GM12865 (cell line): ENCODE measurements around the gene CFAP58.
"Not testable (repeated sequence)": the region's sequence is repeated elsewhere in the genome, so short reads cannot be mapped to it uniquely, and the experiment has no call there.

ENCODE experiments used
- DNase-seq: peaks from one replicate; pipeline ENCODE4 v3.0.0; 2010; ENCODE audit warnings: low read depth
- H3K4me3 ChIP-seq: 2 replicates; pipeline ENCODE4 v1.5.1; 2011; ENCODE audit warnings: mild to moderate bottlenecking, low read depth, low read length, control low read depth
- CTCF ChIP-seq: IDR thresholded peaks from 2 replicates; pipeline ENCODE4 v1.5.1; 2011; ENCODE audit warnings: low read length, control low read depth, low read depth, inconsistent platforms; ENCODE audit not compliant: insufficient read depth; ENCODE audit errors: missing control alignments

CFAP58 gene

GRCh38 chr10:104457543-104457828 lies 103.9 kb downstream of the CFAP58 start:
- no peak overlapping the region for H3K4me3 ChIP-seq
- no peak for TF ChIP-seq CTCF
- no peak for DNase-seq

DNA sequence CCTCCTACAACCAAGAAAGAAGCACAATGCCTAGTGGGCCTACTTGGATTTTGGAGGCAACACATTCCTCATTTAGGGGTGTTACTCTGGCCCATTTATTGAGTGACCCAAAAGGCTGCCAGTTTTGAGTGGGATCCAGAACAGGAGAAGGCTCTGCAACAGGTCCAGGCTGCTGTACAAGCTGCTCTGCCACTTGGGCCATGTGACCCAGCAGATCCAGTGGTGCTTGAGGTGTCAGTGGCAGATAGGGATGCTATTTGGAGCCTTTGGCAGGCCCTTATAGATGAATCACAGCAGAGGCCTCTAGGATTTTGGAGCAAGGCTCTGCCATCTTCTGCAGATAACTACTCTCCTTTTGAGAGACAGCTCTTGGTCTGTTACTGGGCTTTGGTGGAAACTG lies 111.9 kb downstream of the CFAP58 start:
- DNase-seq, H3K4me3 ChIP-seq: not testable (repeated sequence)

- not testable (repeated sequence) for DNase-seq, H3K4me3 ChIP-seq
Measured at GRCh38 chr10:104468818-104469217, 115.2 kb downstream of the CFAP58 start.

DNA sequence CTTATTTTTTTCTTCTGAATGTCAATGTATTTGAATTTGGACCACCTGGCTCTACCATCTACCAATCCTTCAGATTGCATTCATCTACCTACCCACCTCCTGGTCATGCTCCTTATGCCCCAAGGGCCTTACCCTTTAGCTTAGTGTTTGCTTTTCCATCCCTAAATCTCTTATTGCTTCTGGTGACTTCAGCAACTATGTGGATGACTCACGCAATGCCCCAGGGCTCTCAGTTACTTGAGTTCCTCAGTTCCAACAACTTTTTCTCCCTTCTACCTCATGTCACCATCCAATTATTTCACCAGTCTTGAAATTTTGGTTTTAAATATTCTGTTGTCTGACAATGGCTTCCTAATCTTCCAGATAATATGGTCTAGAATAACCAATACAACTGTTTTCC lies 118.9 kb downstream of the CFAP58 start:
- DNase-seq, result no peak
- no peak overlapping the region for H3K4me3 ChIP-seq
- no peak for TF ChIP-seq CTCF

DNA sequence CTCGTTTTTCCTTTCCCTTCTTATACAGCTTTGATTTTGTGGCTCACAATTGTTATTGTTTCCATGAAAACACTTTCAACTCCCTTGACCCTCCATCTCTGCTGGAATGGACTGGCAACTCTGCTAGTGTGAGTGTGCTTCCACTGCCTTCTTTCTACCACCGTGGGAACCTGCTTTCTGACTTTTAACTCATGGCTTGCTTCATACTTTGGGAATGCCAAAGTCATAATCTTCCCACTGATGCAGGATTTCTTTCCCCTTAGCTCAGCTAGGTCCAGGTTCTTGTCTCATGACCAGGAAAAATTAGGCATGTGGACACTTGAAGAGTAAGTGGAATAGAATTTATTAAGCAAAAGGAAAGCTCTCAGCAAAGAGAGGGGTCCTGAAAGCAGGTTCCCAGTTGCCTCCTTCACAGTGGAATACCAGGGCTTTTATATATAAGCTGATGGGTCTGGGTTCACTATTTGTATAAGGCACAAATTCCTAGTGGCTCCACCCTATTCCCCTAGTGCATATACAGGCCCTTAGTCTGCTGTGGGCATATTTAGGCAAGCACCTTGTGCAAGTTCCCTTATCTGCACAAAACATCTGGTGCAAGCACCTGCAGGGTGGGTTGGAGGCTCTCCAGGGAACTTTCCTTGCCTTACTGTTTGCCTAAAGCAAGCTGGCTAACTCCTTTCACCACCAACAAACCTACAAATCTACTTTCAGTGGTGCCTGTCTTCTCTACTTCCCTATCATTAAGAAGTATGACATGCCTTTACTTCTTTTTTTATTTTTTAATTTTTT lies 119.5 kb downstream of the CFAP58 start:
- H3K4me3 ChIP-seq, result no peak overlapping the region
- DNase-seq, result no peak
- no peak for TF ChIP-seq CTCF

GRCh38 chr10:104478380-104478779 lies 124.7 kb downstream of the CFAP58 start:
- no peak overlapping the region for H3K4me3 ChIP-seq
- DNase-seq, result no peak
- no peak for TF ChIP-seq CTCF

DNA sequence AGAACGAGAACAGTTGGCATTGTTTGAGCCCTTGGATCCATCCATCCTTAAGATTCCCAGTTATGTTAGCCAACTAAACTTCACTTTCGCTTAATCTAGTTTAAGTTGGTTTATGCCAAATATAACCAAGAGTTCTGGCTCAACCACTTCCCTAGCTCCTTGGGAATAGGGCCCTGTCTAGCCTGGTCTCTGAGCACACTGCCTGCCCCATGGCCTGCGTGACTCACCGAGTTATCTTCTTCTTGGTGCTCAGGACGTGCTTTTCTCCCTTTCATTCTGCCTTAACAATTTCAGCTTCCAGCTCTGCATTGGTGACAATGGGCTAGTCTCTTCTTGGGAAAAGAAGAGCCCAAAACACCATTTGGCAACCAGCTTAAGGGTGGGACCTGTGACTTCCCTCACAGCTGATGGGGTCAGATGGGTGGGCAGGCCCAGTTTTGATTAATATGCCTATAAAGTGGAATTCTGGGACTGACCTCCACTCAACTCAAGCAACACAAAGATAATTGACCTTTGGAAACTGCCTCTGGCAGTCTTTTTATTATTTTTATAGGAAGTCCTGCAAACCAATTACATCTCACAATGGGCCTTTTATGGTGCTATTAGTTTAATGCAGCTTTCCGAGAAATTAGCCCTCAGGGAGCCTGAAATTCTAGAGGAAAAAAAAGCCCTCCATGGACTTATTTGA lies 126.4 kb downstream of the CFAP58 start:
- TF ChIP-seq CTCF, result no peak
- no peak overlapping the region for H3K4me3 ChIP-seq
- no peak for DNase-seq

DNA sequence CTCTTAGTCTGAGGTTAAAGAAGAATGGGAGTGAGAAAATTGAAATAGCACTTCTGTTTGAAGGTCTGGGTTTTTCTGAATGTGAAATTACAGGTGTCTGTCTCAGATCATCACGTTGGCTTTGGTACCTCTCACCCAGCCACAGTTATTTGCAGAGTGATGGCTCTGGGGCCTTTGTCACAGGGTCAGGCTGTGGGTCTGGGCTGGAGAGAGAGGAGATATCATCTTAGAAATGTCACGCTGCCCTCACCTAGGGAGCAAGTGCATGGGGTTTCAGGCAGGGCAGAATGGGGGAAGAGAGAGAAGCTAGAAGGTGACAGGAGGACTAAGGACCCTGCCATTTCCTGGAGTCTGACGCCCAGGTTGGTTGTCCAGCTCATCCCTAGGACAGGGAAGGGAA lies 127.2 kb downstream of the CFAP58 start:
- no peak for TF ChIP-seq CTCF
- no peak overlapping the region for H3K4me3 ChIP-seq
- DNase-seq, result no peak
